NCI-H524 treated with DMSO at 0.1 percent for 48 hours (cell line): ENCODE measurements around the gene ATP11A.
"Not testable (repeated sequence)": the region's sequence is repeated elsewhere in the genome, so short reads cannot be mapped to it uniquely, and the experiment has no call there.

Source experiments
- DNase-seq: peaks from one replicate; lab custom pipeline; 2025; lab: John Stamatoyannopoulos, UW

Gene ATP11A

DNA sequence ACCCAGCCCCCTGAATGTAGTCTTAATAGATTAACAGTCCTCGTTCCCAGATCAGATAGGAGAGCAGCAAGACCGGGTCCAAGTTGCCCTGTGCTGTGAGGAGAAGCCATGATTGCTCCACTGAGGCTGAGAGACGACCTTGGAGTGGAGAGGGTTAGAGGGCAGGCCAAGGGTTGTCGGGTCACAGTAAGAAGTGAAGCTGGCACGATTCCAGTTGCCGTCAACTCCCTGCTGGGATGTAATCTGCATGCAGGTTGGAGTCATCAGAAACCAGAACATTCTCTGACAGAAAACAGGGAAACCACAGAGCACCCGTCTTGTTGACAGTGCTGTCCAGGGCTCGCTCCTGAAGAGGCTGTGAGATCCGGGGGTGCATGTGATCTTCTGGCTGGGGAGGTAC, 19.0 kb upstream of the ATP11A start:
- DNase-seq: no peak

GRCh38 chr13:112671359-112671758, 18.5 kb upstream of the ATP11A start:
- no peak for DNase-seq

- no peak for DNase-seq
Observed at GRCh38 chr13:112672651-112673284, 17.1 kb upstream of the ATP11A start.

DNA sequence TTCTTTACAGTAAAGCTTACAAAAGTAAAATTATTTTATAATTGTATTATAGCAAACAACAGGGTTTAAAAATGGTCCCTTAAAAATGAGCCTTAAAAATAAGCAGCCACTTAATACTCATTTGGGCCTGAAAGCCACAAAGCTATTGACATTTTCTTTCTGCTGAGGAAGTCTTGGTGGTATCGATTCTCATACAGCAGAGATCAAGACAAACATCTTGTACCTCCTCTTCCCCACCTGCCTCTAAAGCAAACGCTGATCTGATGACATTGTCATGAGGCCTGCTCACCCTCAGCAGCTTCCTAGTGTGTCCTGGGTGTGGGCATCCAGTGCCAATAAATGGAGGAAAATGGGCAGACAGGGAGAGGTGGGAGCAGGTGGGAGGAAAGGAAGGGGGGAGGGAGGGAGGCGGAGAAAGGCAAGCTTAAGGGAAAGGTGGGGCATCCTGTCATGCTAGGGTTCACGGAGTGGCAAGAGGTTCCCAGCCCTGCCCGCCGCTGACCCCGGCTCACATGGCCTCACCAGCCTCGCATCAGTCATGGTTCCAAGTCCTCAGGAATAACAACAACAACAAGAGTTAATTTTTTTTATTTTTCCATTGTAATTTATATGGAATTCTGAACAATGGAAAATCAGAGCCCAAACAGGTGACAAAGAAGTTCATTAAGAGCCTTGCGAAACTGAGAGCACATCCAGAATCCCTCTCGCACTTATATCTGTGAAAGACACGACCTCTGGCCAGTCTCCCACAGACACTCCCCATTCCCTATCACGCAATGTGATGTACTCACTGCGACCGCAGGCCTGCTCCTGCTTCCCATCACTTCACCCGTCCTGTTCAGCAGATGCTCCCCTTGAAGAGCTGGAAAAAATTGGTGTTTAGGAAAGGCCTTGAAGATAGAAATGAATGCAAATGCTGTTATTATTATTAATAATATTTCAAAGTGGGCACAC, 15.1 kb upstream of the ATP11A start:
- no peak for DNase-seq

DNA sequence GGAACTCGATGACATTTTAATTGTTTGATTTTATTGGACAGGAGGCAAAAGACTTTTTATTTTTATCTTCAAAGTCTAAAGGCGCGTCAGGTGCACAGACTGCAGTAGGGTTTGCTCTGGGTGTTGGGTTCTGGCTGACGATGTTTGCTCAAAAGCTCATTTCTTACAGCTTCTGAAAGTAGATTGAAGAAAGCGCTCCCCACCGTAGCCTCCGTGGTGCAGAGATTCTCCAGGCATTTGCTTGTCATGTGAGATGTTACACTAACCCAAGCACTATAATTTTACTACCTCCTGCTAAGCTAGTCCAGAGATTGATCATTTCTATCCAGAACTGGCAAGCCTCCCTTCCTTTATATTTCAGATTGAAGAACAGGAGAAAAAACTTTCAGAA, 14.5 kb upstream of the ATP11A start:
- no peak for DNase-seq

DNA sequence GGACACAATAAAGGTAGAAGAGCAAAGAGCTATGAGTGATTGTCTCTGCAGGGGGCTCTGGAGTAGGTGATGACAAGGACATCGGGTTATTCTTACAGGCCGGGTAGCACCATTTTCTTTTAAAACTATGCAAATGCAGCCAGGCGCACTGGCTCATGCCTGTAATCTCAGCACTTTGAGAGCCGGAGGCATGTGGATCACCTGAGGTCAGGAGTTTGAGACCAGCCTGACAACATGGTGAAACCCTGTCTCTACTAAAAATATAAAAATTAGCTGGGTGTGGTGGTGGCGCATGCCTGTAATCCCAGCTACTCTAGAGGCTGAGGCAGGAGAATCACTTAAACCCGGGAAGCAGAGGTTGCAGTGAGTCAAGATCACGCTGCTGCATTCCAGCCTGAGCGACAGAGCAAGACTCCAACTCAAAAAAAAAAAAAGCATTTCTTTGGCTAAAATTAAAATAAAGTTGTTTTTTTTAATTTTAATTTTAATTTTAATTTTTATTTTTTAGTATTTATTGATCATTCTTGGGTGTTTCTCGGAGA, 12.3 kb upstream of the ATP11A start:
- not testable (repeated sequence) for DNase-seq

DNA sequence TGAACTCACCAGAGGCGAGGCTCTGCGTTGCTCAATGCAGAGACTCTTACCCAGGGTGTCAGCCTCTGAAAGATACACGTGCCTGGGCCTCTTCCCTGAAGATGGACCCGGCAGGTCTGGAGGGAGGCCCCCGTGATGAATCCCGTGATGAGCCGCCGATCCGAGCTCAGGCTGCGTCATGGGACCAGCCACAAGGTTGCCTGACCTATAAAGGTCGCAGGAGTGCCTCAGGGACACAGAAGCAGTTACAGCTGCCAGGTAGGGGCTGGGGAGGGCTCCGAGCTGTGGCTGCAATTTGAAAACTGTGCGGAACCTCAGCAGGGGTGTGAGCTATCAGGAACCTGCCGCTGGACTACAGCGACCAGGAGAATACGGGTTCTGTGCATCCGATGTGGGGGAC, 10.5 kb upstream of the ATP11A start:
- no peak for DNase-seq

- no peak for DNase-seq
Observed at GRCh38 chr13:112679932-112680677, 9.7 kb upstream of the ATP11A start.

DNA sequence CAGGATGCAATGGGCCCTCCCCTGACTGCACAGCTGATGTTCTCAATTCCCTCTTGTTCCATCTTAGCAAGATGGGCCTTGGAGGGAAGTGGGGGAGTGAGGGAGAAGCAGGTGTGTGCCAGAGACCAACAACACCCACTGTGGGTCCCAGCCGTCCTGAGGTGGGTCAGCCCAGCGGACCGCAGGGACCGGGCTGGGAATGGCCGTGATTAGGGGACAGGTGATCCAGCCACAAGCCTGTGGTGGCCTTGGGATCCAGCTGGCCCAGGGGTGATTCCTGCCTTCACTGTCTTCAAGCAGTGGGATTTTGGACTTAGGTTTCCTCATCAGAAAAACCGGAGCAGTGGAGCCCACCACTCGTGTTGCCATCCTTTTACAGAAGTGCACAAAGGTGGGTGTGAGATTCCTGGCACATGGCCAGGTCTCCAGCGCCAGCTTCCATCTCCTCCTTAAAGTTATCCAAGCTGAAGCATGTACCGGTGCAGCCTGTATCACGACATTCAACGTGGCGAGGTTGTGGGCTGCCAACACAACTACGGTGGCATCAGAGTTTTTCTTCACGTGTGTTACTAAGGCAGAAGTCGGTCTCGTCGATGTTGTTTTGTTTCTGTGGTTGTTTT, 9.0 kb upstream of the ATP11A start:
- DNase-seq: no peak

- DNase-seq: no peak
Observed at GRCh38 chr13:112683581-112683980, 6.3 kb upstream of the ATP11A start.

DNA sequence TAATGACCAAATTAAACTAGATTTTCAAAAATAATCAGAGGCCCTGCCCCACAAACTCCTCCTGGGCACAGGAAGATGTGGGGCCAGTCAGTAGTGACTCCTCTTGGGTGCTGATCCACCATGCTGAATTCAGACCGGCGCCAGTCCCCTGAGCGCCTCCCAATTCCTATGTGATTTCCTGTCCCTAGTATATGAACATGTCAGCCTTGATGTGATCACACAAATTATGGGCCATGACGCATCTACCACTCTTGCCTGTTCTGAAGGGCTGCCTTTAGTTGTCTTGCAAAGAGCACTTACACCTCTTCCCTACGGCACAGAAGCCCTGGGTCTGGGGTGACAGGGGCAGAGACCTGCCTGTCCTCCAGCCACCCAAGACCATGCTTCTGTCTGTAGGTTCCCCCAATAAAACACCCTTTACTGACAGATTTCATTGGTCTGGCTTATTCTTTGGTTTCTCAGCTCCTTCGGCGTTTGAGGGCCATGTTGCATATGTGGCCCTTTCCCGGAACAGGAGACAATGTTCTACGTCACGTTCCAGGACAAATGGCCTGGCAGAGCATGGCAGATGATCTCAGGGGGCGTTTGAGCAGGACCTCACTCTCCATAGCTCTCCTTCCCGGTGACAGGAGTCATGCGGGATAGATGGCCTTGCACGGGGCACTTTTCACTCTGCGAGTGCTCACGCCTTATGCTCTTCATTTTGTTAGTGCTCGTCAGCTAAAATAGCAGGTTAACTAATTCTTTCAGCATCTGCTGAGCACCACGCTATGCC, 5.6 kb upstream of the ATP11A start:
- no peak for DNase-seq

- DNase-seq: not testable (repeated sequence)
Observed at GRCh38 chr13:112685189-112685805, 4.5 kb upstream of the ATP11A start.

GRCh38 chr13:112685896-112686295, 3.9 kb upstream of the ATP11A start:
- DNase-seq: no peak

GRCh38 chr13:112686364-112686763, 3.5 kb upstream of the ATP11A start:
- DNase-seq: no peak

GRCh38 chr13:112686987-112687386, 2.9 kb upstream of the ATP11A start:
- no peak for DNase-seq

DNA sequence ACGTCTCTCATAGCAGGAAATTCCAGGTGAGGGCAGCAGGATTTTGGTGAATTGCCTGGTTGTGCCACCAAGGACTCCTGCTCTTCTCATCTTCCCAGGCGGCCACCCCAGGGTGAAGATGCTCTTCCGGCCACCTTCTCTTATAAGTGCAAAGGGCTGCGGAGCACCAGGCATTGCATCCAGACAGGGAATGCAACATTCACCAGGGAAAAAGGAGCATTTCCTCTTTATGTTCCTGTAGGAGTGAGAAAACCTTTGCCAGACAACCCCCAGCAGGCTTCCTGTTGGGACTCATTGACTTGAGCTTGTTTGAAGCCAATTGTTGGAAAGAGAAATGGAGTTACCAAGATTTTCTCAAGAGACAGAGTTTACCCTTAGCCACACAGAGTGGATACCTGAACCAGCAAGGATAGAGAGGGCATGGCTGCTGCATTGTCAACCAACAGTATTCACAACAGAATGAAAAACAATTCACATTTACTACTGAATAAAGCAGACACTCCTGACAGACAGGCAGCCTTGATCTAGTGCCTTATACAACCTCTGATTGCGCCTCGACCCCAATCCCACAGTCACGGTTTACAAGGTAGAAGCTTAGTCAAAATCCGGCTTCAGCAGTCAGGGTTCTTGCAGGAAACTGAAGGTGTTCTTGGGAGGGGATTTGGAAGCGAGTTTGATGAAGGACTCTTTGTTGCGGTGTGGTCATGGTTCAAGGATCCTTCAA, 1.8 kb upstream of the ATP11A start:
- DNase-seq: no peak

GRCh38 chr13:112688560-112689302, 1.1 kb upstream of the ATP11A start:
- DNase-seq: no peak

GRCh38 chr13:112690283-112690929, 568 bp downstream of the ATP11A start:
- no peak for DNase-seq

- no peak for DNase-seq
Observed at GRCh38 chr13:112692104-112692503, 2.3 kb downstream of the ATP11A start.
